SK-N-MC (cell line): ENCODE data around the gene BCAS3.

ENCODE experiments used
- EZH2 ChIP-seq: fragments of 200-600 bp; sonication (generic); IDR thresholded peaks from one replicate; pipeline ENCODE4 v1.6.1; 2017; ENCODE audit warnings: antibody characterized with exemption
- FOXP2 ChIP-seq: optimal IDR thresholded peaks from 2 replicates; pipeline ENCODE3; 2011; ENCODE audit warnings: mild to moderate bottlenecking, moderate library complexity; ENCODE audit not compliant: insufficient read depth; ENCODE audit errors: extremely low read length, control extremely low read depth
- POLR2AphosphoS5 ChIP-seq: IDR thresholded peaks from 2 replicates; pipeline ENCODE4 v1.6.1; 2012; ENCODE audit warnings: mild to moderate bottlenecking, low read depth, low read length, borderline replicate concordance

- no peak for TF ChIP-seq EZH2
- no peak for TF ChIP-seq POLR2AphosphoS5
- no peak for TF ChIP-seq FOXP2
These were observed 245.3 kb downstream of the BCAS3 start for GRCh38 chr17:60923000-60923399.
